DOHH2 (cell line): ENCODE data around the gene PLA2G6.

Experiments used
- H3F3A ChIP-seq: fragments of 200-600 bp; sonication (generic), shearing (Covaris generic); 2 replicates; pipeline ENCODE4 v1.6.0; 2016; ENCODE audit warnings: antibody characterized with exemption, mild to moderate bottlenecking; ENCODE audit not compliant: control insufficient read depth, insufficient read depth
- H3K27ac ChIP-seq: fragments of 200-600 bp; sonication (generic); 2 replicates; pipeline ENCODE4 v1.5.1; 2014; ENCODE audit warnings: low read depth, mild to moderate bottlenecking, low read length, moderate library complexity
- H3K27me3 ChIP-seq: fragments of 200-600 bp; sonication (generic); 2 replicates; pipeline ENCODE4 v1.6.1; 2014; ENCODE audit warnings: mild to moderate bottlenecking, low read length, mixed read lengths; ENCODE audit not compliant: control insufficient read depth
- H3K36me3 ChIP-seq: fragments of 200-600 bp; sonication (generic); 2 replicates; pipeline ENCODE4 v1.6.1; 2014; ENCODE audit warnings: mild to moderate bottlenecking, low read length, moderate library complexity, mixed read lengths; ENCODE audit not compliant: control insufficient read depth
- H3K4me1 ChIP-seq: fragments of 200-600 bp; sonication (generic); 2 replicates; pipeline ENCODE4 v1.6.1; 2014; ENCODE audit warnings: mild to moderate bottlenecking, low read length, mixed read lengths; ENCODE audit not compliant: control insufficient read depth
- H3K4me2 ChIP-seq: fragments of 200-600 bp; sonication (generic); 2 replicates; pipeline ENCODE4 v1.6.0; 2014; ENCODE audit warnings: mild to moderate bottlenecking, low read length, moderate library complexity
- H3K4me3 ChIP-seq: fragments of 200-600 bp; sonication (generic); 2 replicates; pipeline ENCODE4 v1.5.1; 2014; ENCODE audit warnings: mild to moderate bottlenecking, low read length, mixed read lengths
- H3K79me2 ChIP-seq: fragments of 200-600 bp; sonication (generic); 2 replicates; pipeline ENCODE4 v1.6.1; 2014; ENCODE audit warnings: mild to moderate bottlenecking, low read length, mixed read lengths; ENCODE audit not compliant: control insufficient read depth
- H3K9me2 ChIP-seq: fragments of 200-600 bp; sonication (generic); replicated peaks from 2 replicates; pipeline ENCODE4 v1.6.1; 2014; ENCODE audit warnings: mild to moderate bottlenecking, low read length, mixed read lengths; ENCODE audit not compliant: control insufficient read depth
- H3K9me3 ChIP-seq: fragments of 200-600 bp; sonication (generic); 2 replicates; pipeline ENCODE4 v1.6.1; 2014; ENCODE audit warnings: antibody characterized with exemption, low read length, mixed read lengths; ENCODE audit not compliant: control insufficient read depth, insufficient read depth
- H4K20me1 ChIP-seq: fragments of 200-600 bp; sonication (generic); 2 replicates; pipeline ENCODE4 v1.6.0; 2014; ENCODE audit warnings: low read depth, mild to moderate bottlenecking, antibody characterized with exemption, low read length, moderate library complexity; ENCODE audit not compliant: control insufficient read depth, insufficient read depth
- EZH2phosphoT487 ChIP-seq: fragments of 200-600 bp; sonication (generic); IDR thresholded peaks from 2 replicates; pipeline ENCODE4 v1.6.1; 2017; ENCODE audit warnings: borderline replicate concordance, mild to moderate bottlenecking, antibody characterized with exemption, low read length, moderate library complexity, mixed read lengths
- TF ChIP-seq, protein P1 (sequence below): fragments of 200-600 bp; sonication (generic); IDR thresholded peaks from one replicate; pipeline ENCODE4 v1.5.1; 2014; ENCODE audit warnings: antibody characterized with exemption, mild to moderate bottlenecking, low read depth, low read length; ENCODE audit not compliant: poor library complexity, severe bottlenecking

The PLA2G6 gene

DNA sequence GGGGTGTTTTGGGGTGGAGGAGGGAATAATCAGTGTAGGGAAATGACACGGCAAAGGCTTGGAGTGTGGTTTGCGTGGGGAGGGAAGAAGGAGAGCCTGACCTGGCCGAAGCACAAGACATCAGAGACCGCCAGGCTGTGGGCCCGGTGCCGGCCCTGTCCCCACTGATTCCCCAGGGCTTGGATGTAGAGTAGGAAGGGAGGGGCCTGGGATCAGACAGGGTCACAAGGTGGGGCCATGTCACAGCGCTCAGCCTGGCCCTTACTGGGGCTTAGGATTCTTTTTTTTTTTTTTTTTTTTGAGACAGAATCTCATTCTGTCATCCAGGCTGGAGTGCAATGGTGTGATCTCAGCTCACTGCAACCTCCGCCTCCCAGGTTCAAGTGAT is 114.6 kb downstream of the PLA2G6 start:
- H3K4me3 ChIP-seq, result no peak overlapping the region
- no peaks in the 10 kb centered on the region for H3K4me1 ChIP-seq
- no peaks in the 10 kb centered on the region for H4K20me1 ChIP-seq
- H3K9me2 ChIP-seq, result no peaks in the 10 kb centered on the region
- H3K79me2 ChIP-seq, result no peaks in the 10 kb centered on the region
- H3K27ac ChIP-seq, result no peak overlapping the region
- H3K27me3 ChIP-seq, result no peaks in the 10 kb centered on the region
- no peak for TF ChIP-seq EZH2phosphoT487
- TF ChIP-seq, protein P1, sequence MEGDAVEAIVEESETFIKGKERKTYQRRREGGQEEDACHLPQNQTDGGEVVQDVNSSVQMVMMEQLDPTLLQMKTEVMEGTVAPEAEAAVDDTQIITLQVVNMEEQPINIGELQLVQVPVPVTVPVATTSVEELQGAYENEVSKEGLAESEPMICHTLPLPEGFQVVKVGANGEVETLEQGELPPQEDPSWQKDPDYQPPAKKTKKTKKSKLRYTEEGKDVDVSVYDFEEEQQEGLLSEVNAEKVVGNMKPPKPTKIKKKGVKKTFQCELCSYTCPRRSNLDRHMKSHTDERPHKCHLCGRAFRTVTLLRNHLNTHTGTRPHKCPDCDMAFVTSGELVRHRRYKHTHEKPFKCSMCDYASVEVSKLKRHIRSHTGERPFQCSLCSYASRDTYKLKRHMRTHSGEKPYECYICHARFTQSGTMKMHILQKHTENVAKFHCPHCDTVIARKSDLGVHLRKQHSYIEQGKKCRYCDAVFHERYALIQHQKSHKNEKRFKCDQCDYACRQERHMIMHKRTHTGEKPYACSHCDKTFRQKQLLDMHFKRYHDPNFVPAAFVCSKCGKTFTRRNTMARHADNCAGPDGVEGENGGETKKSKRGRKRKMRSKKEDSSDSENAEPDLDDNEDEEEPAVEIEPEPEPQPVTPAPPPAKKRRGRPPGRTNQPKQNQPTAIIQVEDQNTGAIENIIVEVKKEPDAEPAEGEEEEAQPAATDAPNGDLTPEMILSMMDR, result no peak
- no peaks in the 10 kb centered on the region for H3F3A ChIP-seq
- H3K9me3 ChIP-seq, result no peaks in the 10 kb centered on the region
- H3K4me2 ChIP-seq, result no peak overlapping the region
- H3K36me3 ChIP-seq, result peaks cover 5% of the 10 kb centered on the region; the same call in 1 of the 2 replicates

DNA sequence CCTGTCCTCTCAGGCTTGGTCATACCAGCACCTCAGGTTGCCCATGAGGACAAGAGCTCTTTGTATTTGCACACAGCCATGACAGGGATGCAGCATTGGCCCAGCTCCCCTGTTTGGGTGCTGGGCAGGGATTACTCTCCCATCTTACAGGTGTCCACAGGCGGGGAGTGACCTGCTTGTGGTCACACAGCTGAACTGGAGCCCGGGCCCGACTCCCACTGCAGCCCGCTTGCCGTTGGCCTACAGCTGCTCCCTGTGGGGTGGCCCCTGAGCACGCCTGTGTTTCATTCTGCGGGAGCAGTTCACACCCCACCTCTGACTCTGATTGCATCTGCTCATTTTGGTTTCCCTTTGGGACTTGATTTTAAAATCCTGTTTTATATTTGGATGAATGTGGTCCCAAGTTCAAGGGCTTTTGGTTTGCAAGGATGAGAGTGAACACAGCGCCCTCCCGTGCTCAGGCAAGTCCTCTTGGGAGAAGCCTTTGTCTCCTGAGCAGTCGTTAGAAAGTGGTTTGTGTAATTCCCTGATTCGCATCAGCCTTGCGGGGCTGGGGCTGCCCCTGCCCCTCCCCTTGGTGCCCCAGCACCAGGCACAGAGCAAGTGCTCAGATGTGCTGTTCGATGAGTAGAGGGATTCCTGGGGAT is 115.1 kb downstream of the PLA2G6 start:
- TF ChIP-seq, protein P1, result no peak
- no peak for TF ChIP-seq EZH2phosphoT487
- Histone ChIP-seq H3K27me3 (no peaks in the 10 kb centered on the region), H3K36me3 (peaks cover 5% of the 10 kb centered on the region; the same call in 1 of the 2 replicates), H3F3A (no peaks in the 10 kb centered on the region), H3K9me3 (no peaks in the 10 kb centered on the region), H3K79me2 (no peaks in the 10 kb centered on the region), H3K4me1 (no peaks in the 10 kb centered on the region), H4K20me1 (no peaks in the 10 kb centered on the region), H3K9me2 (no peaks in the 10 kb centered on the region), H3K27ac (no peak overlapping the region), H3K4me2 (no peak overlapping the region), H3K4me3 (no peak overlapping the region)

DNA sequence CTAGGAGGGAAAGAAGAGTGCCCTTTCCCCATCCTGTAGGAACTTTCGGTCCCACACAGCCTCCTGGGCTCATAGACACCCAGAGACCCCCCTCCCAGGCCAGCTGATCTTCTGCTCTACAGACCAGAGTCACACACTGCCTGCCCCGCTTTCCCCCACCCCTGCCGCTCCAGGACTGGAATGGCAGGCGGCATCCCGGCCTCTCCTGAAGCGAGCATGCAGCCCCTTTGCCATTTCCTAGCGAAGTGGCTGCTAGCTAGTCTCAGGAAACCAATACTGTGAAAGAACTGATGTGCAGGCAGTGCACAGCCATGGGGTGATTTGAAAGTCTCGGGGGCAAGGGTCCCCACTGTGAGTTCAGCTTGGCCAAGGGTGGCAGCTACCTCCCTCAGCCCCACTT is 116.1 kb downstream of the PLA2G6 start:
- Histone ChIP-seq H3K36me3 (peaks cover 5% of the 10 kb centered on the region; the same call in 1 of the 2 replicates), H3K4me3 (no peak overlapping the region), H4K20me1 (no peaks in the 10 kb centered on the region), H3K27me3 (no peaks in the 10 kb centered on the region), H3K9me2 (no peaks in the 10 kb centered on the region), H3K4me2 (no peak overlapping the region), H3F3A (no peaks in the 10 kb centered on the region), H3K27ac (no peak overlapping the region), H3K4me1 (no peaks in the 10 kb centered on the region), H3K9me3 (no peaks in the 10 kb centered on the region), H3K79me2 (no peaks in the 10 kb centered on the region)
- TF ChIP-seq, protein P1, result no peak
- no peak for TF ChIP-seq EZH2phosphoT487
